Stimulated activated CD8-positive, alpha-beta memory T cell treated with anti-CD3 and anti-CD28 coated beads, Interleukin-12 subunit alpha, Interleukin-12 subunit beta, amount 100 ng/mL, for 24 hours (primary cell): Measurements from ENCODE around the gene JPH2.
"Not testable (repeated sequence)": the region's sequence is repeated elsewhere in the genome, so short reads cannot be mapped to it uniquely, and the experiment has no call there.

Experiments used
- DNase-seq: peaks from one replicate; pipeline ENCODE4 v3.0.0-alpha.2; 2020; ENCODE audit errors: extremely low read depth

Gene JPH2

DNA sequence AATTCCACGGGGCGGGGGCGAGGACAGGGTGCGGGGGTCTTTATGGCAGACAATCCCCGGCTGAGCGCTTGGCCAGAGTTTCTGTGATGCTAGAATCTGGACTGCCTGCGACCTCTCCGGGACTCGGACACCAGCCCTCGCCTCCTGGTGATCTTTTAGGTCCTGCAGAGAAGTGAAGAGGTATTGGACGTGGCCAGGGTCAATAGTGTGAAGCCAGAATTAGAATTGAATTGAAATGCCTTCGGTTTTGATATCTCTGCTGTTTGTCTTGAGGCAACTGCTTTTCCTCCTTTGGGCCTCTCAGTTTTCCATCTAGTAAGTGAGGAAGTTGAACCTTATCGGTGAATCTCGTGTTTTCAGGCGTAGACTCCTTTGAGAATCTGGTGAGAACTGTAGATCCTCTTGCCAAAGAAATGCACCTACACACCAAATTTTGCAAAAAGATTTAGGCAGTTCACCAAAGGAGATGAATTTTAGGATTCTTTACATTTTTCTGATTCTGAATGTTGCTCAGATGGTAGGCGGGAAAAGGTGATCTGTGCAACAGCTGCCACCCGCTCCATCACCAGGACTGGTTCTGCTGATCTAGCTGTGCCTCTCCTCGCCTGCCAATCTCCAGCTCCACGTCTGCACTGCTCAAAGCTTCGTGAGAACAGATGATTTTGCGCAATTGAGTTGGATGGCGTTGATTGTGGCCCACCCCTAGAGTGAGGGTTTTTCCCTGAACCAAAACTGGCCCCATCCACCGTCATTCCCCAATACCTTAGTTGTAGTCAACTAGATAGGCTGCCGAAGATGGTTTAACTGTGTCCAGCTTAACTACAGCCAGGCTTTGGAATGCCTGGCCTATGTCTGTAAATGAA is 24.4 kb upstream of the JPH2 start:
- no peak for DNase-seq

DNA sequence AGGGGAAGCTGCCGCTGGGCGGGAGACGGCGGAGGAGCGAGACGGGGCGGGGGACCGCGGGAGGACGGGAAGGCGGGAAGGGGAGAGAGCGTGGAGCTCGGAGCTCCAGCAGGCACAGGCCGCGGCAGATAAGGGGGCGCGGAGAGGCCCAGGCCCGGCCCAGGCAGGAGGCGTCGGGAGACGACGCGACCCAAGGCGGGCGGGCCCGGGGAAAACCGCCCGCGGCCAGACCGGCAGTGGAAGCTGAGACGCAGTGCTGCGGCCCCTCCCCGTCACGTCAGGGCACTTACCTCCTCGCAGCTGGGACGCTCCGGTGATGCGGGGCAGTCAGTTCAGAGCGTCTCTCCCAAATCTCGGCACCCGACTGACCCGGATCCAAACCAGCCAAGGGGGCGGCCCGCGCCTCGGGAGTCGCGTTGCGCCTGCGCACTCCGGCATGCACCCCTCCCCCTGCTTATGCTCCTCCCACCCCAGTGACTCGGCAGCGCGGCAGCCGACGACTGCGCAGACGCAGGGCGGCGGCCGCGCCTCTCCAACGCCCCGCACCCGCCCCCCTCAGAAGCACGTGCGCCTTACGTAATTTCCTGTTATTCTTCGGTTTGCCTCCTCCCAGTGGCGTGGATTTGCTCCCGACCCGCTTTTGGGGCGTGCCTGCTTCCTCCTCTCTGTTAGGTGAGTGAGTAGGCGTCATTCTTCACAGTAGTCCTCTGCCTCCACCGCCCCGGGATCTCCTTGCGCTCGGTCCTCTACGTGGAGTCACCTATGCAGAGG is 23.6 kb upstream of the JPH2 start, which contains the start of gene OSER1:
OSER1 (minus strand) TSS at position 366 of the 771 bp plus-strand sequence. CDS start 3,814 bp downstream, outside the sequence.
- DNase-seq: peak; percentile 88

DNA sequence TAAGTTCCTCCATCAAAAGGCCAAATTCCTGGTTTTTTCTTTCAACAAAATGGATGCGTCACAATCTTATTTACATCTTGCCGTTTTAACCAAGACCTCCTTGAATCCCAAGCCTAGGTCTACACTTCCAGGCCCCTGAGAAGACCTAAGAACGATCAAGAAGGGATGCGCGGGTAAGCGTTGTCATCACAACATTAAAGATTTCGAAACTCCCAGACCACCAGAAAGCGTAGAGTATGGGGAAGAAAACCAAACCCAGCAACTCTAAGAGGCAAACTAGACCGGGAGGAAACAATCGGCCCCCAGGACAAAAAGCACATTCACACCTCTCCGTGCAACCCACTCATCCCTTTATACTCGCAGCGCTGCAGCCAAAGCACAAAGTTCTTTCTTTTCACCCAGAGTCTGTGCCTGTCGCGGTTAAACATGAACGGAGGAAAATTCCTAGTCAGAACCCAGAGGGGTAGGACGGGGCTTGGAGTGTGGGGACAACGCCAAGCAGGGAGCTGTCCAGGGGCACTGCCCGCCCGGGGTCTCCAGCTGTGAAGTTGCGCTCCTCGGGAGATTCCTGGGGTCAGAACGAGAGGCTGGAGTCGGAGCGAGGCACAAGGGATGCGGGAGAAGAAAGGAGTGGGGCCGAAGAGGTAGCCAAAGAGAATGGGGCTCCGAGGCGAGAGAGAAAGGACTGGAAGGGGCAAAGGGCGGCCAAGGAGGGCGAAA is 22.9 kb upstream of the JPH2 start:
- no peak for DNase-seq

DNA sequence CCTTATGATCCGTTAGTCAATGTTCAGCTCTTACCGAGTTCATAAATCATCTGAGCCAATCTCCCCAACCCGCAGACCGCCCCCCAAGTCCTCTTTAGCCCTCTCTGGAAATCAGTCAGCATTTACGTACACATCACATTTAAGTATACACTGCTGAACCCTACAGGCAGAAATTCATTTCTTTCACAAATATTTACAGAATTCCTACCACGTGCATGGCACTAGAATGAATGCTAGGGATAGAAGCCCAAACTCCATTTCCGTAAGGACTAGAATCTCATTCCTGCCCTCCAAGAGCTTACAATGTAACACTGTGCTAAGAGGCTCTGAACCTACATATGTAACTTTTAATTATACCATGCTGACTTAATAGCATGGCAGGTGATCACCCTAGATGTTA is 21.8 kb upstream of the JPH2 start:
- no peak for DNase-seq

DNA sequence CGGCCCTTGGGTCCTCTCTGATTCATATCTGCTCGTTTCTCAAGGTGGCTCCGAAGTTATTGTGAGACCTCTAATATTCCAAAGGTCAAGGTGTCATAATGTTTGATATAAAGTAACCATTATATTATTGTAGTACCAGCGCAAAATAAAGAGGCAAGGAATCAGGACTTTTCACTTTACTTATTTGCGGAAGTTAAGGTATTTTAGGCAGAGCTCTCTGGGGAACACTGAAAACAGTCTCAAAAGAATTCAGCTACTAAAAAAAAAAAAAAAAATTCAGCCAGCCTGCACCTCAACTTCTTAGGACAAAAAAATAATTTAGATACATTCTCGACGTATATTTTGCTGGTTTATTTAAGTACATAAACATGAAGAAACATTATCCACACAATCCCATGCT is 21.2 kb upstream of the JPH2 start:
- DNase-seq: no peak

DNA sequence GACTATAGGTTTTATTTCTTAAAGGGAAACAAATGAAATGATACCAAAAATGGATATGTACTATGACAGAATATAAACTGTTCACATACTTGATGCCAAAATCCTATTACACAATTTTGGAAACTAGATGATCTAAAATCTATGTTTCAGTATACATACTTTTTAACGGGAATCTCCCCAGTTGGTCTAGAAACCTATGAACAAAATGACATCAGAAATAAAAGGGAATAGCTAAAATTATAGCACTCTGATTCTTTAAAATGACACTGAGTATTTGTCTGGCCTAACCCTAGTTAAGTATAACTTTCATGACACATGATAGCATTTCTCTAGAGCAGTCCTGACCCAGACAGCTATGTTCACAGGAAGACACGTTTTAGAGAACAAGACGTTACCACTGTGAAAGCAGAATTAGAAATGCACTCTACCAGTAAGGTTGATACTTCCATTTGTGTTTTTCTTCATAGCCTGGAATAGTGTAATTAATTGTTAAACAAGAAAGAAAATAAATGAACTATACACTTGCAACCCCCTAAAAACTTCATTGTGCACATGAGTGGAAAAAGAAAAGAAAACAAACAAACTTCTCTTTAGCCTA is 20.2 kb upstream of the JPH2 start:
- DNase-seq: no peak

DNA sequence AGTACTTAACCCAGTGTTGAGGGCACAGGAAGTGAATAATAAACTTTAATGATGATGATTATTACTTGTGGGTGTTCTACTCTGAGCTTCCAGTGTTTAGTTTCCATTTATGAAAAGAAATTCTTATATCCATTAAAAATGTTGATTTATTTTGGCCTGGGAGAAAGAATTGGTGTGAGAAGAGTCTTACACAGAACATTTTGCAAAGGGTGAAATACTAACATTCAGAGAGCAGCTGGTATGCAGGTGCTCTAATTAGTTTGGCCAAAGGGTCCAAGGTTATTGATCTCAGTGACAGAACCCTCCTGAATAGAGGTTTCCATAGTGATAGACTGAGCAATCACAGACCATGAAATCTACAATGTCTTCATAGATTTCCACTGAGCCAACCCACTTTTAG is 19.1 kb upstream of the JPH2 start:
- DNase-seq: no peak

DNA sequence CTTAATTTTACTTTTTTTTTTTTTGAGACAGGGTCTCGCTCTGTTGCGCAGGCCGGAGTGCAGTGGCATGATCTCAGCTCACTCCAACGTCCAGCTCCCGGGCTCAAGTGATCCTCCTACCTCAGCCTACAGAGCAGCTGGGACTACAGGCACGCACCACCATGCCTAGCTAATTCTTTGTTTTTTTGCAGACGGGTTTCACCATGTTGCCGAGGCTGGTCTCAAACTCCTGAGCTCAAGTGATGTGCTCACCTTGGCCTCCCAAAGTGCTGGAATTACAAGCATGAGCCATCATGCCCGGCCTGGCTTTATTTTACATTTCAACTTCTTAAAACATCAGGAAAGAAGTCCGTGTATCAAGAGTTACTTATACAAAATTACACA is 17.8 kb upstream of the JPH2 start:
- DNase-seq: no peak

DNA sequence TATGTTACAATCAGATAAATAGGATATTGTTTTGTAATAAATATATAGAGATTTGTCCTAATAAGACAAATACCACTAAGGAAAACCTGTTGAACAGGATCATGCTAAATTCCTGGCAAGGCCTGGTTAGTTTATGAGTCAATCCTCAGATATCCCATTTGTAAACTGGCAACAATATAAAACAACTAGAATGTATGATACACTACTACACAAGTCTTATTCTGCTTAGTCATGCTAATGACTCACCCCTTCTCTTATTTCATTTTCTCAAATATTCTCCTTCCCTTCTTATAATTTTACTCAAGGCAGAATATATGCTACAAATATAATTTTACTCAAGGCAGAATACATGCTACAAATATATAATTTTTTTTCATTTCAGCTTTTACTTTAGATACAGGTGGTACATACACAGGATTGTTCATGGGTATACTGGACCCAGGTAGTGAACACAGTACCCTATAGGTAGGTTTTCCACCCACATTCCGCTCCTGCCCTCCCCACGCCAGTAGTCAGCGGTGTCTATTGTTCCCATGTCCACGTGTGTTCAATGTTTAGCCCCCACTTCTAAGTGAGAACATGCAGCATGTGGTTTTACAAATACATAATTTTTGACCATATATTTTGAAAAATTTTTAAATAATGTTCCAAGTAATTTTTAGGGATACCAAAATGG is 17.3 kb upstream of the JPH2 start:
- DNase-seq: no peak

DNA sequence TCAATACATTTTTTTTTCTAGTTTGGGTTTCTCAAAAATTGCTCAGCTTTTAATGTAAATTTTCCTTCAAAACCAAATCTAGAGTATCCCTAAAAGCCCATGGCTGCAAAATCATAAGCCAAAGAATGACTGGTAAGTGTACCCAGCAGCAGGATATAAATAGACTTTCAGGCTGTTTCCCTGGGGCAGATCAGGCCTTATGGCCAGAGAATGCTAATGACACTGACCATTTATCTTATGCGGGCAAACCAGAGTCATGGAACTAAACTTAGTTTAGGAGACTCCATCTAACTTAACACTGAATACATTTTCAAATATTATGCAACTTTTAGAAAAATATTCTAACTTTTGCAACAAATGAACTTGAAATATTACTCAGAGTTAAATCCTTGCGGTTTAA is 16.2 kb upstream of the JPH2 start:
- no peak for DNase-seq

DNA sequence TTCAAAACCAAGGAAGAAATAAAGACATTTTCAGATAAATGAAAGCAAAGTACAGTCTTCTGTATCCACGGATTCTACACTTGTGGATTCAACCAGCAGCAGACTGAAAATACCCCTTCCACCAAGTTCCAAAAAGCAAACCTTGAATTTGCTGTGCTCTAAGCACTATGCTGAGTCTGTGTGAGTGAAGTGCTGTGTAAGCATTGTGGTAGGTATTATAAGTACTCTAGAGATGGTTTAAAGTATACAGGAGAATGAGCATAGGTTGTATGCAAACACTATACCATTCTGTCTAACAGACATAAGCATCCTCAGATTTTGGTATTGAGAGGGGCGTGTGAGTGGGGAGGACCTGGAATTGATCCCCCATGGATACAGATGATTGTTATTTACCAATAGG is 14.0 kb upstream of the JPH2 start:
- no peak for DNase-seq

DNA sequence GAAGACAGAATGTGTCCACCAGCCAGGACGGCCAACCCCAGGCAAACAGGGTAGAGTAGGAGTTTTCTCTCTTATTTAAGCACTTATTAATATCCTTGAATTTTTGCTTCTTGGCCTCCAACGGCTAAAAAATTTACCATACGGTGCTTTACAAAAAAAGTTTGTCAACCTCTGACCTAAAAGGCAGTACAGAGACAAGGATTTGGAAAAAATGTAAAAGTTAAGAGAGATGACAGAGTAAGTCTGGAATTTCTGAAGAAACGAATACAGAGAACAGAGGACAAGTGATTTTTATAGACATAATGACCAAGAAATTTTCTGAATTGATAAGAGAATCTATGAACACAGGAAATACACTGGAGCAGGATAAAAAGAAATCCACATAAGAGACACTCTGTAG is 13.4 kb upstream of the JPH2 start:
- DNase-seq: no peak

DNA sequence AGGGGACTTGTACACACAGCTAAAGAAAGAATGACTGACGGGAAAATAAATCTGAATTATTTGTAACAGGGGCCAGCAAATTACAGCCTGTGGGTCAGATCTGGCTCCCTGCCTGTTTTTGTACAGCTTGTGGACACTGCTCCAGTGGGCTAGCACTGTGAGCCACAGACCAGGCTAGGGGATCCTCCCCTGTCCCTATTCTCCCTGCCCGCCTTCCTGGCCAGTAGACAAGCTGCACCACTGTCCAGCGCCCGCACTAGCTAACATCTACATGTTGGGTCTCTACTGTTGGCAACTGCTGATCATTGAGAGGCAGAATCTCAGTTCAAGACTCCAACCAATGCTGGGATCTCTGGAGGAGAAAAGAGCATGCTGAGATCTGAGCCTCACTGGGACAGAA is 12.9 kb upstream of the JPH2 start:
- DNase-seq: no peak

DNA sequence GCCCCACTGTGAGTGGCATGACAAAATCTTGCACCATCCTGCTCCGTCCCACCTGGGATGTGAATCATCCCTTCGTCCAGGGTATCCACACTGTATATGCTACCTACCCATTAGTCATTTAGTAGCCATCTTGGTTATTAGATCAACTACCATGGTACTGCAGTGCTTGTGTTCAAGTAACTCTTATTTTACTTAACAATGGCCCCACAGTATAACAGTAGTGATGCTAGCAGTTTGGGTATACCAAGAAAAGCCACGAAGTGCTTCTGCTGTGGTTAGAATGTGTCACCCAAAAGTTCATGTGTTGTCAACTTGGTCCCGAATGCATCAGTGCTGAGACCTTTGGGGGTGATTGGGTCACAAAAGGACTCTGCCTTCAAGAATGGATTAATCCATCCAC is 11.9 kb upstream of the JPH2 start:
- DNase-seq: no peak

DNA sequence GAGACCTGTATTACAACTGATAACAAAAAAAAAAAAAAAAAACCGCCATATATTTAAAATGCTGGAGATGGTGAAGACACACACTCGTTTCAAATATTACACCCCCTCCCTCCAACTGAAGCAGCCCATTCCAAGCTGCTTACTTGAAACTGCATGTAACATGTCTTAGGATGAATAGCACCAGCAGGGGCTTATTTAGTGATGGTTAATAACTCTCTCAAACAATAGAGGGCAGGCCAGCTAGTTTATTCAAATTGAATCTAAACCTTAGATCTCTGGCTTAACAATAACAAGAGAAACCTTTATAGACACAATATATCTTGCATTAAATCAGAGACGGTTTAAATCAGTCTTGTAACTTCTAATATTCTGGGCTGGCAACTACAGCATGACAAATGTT is 9.3 kb upstream of the JPH2 start:
- DNase-seq: no peak

DNA sequence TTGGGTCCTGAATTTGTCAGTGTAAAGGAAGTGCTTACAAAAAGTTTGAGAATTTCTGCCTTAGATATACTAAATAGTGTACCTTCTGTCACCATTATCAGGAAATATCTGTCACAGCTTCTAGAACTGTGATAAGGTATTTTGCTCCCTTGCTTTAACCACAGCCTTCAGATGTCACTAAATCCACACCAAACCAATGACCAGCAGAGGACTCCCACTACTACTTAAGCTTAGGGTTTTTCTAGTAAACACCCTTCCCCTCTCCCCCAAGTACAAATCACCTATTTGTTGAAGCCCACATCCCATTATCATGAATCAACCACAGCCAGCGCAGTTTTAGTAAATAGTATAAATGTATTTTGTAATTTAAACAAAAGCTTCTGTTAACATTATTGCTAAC is 8.6 kb upstream of the JPH2 start:
- no peak for DNase-seq

DNA sequence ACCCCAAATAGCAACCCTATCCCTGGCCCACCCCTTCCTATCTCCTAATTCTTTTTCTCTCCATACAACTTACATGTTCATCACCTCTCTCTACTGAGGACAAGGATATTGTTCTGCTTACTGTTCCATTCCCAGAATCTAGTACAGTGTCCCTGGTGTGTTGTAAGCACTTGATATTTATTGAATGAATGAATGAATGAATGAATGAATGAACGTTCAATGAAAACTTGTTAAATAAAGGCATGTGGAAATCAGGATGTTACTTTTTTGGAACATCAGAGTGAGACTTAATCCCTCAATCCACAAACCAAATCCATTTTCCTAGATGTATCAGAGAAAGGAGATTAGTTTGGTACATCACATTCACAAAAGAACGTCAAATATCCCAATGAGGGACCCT is 6.8 kb upstream of the JPH2 start:
- DNase-seq: no peak

DNA sequence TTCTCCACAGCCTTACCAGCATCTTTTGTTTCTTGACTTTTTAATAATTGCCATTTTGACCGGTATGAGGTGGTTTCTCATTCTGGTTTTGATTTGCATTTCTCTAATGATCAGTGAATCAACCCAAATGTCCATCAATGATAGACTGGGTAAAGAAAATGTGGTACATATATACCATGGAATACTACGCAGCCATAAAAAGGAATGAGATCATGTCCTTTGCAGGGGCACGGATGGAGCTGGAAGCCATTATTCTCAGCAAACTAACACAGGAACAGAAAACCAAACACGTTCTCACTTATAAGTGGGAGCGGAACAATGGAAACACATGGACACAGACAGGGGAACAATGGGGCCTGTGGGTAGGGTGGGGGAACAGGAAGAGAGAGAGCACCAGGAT is 4.7 kb upstream of the JPH2 start:
- not testable (repeated sequence) for DNase-seq

DNA sequence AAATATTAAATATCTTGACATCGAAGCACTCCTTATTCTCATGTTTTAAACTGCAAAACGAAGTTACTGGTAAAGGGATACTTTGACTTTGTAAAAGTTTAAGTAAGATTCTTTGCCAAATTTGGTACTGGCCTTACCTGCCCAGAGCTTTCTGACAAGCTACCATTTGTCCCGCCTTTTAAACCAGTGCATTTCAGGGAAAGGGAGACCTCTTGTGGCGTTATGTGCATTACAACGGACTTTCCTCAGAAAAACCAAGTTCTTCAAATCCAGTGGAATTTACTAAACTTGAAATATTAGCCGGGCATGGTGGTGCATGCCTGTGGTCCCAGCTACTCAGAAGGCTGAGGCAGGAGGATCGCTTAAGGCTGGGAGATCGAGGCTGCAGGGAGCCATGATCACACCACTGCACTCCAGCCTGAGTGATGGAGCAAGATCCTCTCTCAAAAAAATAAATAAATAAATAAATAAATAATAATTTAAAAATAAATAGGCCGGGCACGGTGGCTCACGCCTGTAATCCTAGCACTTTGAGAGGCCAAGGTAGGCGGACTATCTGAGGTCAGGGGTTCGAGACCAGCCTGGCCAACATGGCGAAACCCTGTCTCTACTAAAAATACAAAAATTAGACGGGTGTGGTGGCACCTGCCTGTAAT is 3.3 kb upstream of the JPH2 start:
- DNase-seq: not testable (repeated sequence)

DNA sequence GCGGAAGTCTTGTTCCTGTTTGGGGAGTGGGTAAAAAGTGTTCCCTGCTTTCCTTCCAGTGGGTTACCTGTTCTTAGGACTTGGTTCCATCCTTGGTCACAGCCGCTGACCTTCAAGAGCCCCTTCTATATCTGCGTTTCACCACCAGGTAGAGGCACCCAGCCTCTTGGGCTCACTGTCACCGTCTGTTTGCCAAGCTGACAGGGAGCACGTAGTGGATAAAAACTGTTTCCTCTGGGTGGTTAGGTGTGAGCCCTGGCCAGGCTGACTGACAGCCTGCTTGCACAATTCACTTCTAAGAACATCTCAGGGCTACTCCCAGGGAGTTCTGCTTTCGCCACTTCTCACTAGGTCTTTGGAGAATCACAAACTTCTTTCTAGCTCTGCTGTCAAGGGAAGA is 1.8 kb upstream of the JPH2 start:
- DNase-seq: no peak
